GM21360 (cell line): ENCODE data around the gene PDYN.
"Not testable (repeated sequence)": the region's sequence is repeated elsewhere in the genome, so short reads cannot be mapped to it uniquely, and the experiment has no call there.

Source experiments
- ATAC-seq: cut with Tn5 transposase; IDR thresholded peaks from one replicate; pipeline ENCODE4 v1.9.1; 2021; ENCODE audit warnings: mild to moderate bottlenecking, moderate library complexity; ENCODE audit not compliant: unreplicated experiment

The PDYN gene

GRCh38 chr20:1993986-1994385 is at the start of gene PDYN:
PDYN (minus strand) TSS chr20:1994058; CDS start chr20:1983084, 10,974 bp downstream.
- no peak for ATAC-seq

- no peak for ATAC-seq
These were observed 48.5 kb upstream of the PDYN start for GRCh38 chr20:2042400-2042799.

GRCh38 chr20:2038161-2038560 is 44.3 kb upstream of the PDYN start:
- ATAC-seq = no peak

- no peak for ATAC-seq
These were observed 43.5 kb upstream of the PDYN start for GRCh38 chr20:2037296-2037914.

- not testable (repeated sequence) for ATAC-seq
These were observed 42.5 kb upstream of the PDYN start for GRCh38 chr20:2036357-2036756.

GRCh38 chr20:2032168-2032567 is 38.3 kb upstream of the PDYN start:
- no peak for ATAC-seq

- ATAC-seq = no peak
These were observed 32.7 kb upstream of the PDYN start for GRCh38 chr20:2026514-2026913.

GRCh38 chr20:2026004-2026403 is 32.1 kb upstream of the PDYN start:
- ATAC-seq = no peak

GRCh38 chr20:2023151-2023550 is 29.3 kb upstream of the PDYN start:
- ATAC-seq = no peak

GRCh38 chr20:2022163-2022562 is 28.3 kb upstream of the PDYN start:
- ATAC-seq = no peak

- ATAC-seq = no peak
These were observed 16.7 kb upstream of the PDYN start for GRCh38 chr20:2010533-2010932.

GRCh38 chr20:2006452-2007361 is 12.8 kb upstream of the PDYN start:
- no peak for ATAC-seq

- no peak for ATAC-seq
These were observed 12.1 kb upstream of the PDYN start for GRCh38 chr20:2005831-2006426.

- ATAC-seq = no peak
These were observed 11.5 kb upstream of the PDYN start for GRCh38 chr20:2005359-2005758.

GRCh38 chr20:2004171-2004570 is 10.3 kb upstream of the PDYN start:
- no peak for ATAC-seq

GRCh38 chr20:2002365-2002764 is 8.5 kb upstream of the PDYN start:
- no peak for ATAC-seq

- ATAC-seq = no peak
These were observed 7.3 kb upstream of the PDYN start for GRCh38 chr20:2001119-2001518.

- no peak for ATAC-seq
These were observed 6.4 kb upstream of the PDYN start for GRCh38 chr20:2000285-2000684.

GRCh38 chr20:1998715-1999114 is 4.9 kb upstream of the PDYN start:
- ATAC-seq = no peak

GRCh38 chr20:1998193-1998520 is 4.3 kb upstream of the PDYN start:
- ATAC-seq = no peak

- ATAC-seq = no peak
These were observed 3.8 kb upstream of the PDYN start for GRCh38 chr20:1997483-1998192.
